Fibroblast of peridontal ligament (primary cell): ENCODE measurements around the gene SDC4.

Experiments used
- DNase-seq: peaks from one replicate; pipeline ENCODE4 v3.0.0-alpha.2; 2010; ENCODE audit errors: extremely low read depth

SDC4 gene

GRCh38 chr20:45297786-45298497, 50.3 kb downstream of the SDC4 start:
- DNase-seq: no peak

- DNase-seq: no peak
These were observed 53.6 kb downstream of the SDC4 start for GRCh38 chr20:45294659-45295058.

GRCh38 chr20:45294003-45294368, 54.2 kb downstream of the SDC4 start:
- no peak for DNase-seq

- DNase-seq: peak; percentile 64
These were observed 54.9 kb downstream of the SDC4 start for GRCh38 chr20:45293041-45294002.

- no peak for DNase-seq
These were observed 55.9 kb downstream of the SDC4 start for GRCh38 chr20:45292343-45292742.

- DNase-seq: no peak
These were observed 56.7 kb downstream of the SDC4 start for GRCh38 chr20:45291526-45291925.

- DNase-seq: peak; percentile 79
These were observed 57.4 kb downstream of the SDC4 start for GRCh38 chr20:45290677-45291355.

- DNase-seq: no peak
These were observed 58.1 kb downstream of the SDC4 start for GRCh38 chr20:45289942-45290676.

GRCh38 chr20:45288860-45289259, 59.4 kb downstream of the SDC4 start:
- no peak for DNase-seq

- DNase-seq: no peak
These were observed 59.8 kb downstream of the SDC4 start for GRCh38 chr20:45288376-45288775.

GRCh38 chr20:45283551-45284057, 64.6 kb downstream of the SDC4 start:
- DNase-seq: no peak

GRCh38 chr20:45282700-45283550, 65.3 kb downstream of the SDC4 start:
- DNase-seq: no peak

- no peak for DNase-seq
These were observed 68.2 kb downstream of the SDC4 start for GRCh38 chr20:45279992-45280391.

- no peak for DNase-seq
These were observed 72.9 kb downstream of the SDC4 start for GRCh38 chr20:45275338-45275737.
